GM13977 (cell line): ENCODE results near the gene INPP5B.

Experiments
- DNase-seq: peaks from one replicate; pipeline ENCODE4 v3.0.0; 2012; ENCODE audit warnings: low spot score
- in situ Hi-C: fragments of 300-500 bp; cut with MboI; formaldehyde crosslinking; loops from one replicate; pipeline ENCODE4 v1.12.0; 2022; ENCODE audit warnings: low sequenced_read_pairs, low pct_unique_long_range_greater_than_20kb, mixed read lengths, inconsistent platforms; ENCODE audit not compliant: unreplicated experiment
- TF ChIP-seq, protein P1 (sequence below): IDR thresholded peaks from 2 replicates; pipeline ENCODE4 v1.5.1; 2012; ENCODE audit warnings: mild to moderate bottlenecking, control low read depth; ENCODE audit not compliant: insufficient read depth; ENCODE audit errors: extremely low read depth, missing control alignments

INPP5B gene

DNA sequence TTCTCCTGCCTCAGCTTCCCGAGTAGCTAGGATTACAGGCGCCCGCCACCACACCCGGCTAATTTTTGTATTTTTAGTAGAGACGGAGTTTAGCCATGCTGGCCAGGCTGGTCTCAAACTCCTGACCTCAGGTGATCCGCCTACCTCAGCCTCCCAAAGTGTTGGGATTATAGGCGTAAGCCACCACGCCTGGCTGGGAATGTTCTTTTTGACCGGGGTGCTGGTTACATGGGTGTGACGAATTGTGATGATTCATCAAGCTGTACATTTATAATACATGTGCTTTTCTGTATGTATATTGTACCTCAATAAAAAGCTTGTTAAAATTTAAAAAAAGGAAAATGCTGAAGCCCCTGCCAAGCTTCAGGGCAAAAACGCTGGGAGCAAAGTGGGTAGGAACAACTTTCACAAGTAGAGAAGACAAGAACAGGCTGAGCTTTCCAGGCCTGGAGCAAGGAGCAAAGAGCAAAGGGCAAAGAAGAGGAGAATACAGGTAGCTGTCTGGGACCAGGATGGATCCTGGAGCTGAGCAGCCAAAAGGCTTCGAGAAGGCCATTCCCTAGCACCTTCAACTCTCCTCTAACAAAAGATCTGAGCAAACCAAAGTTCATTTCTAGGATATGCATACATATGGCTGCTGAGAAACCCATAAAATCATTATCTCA is 118.3 kb downstream of the INPP5B start:
- TF ChIP-seq, protein P1, sequence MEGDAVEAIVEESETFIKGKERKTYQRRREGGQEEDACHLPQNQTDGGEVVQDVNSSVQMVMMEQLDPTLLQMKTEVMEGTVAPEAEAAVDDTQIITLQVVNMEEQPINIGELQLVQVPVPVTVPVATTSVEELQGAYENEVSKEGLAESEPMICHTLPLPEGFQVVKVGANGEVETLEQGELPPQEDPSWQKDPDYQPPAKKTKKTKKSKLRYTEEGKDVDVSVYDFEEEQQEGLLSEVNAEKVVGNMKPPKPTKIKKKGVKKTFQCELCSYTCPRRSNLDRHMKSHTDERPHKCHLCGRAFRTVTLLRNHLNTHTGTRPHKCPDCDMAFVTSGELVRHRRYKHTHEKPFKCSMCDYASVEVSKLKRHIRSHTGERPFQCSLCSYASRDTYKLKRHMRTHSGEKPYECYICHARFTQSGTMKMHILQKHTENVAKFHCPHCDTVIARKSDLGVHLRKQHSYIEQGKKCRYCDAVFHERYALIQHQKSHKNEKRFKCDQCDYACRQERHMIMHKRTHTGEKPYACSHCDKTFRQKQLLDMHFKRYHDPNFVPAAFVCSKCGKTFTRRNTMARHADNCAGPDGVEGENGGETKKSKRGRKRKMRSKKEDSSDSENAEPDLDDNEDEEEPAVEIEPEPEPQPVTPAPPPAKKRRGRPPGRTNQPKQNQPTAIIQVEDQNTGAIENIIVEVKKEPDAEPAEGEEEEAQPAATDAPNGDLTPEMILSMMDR = no peak
- in situ Hi-C loops = no loop called here
- DNase-seq = no peak

DNA sequence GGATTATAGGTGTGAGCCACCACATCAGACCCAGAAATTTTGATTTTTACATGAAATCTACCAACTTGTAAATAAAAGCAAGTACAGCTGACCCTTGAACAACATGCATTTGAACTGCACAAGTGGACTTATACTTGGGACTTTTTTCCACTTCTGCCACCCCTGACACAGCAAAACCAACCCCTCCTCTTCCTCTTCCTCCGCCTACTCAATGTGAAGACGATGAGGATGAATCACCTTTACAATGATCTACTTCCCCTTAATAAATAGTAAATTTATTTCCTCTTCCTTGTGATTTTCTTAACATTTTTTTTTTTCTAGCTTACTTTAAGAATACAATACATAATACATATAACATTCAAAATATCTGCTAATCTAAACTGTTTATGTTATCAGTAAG is 121.3 kb downstream of the INPP5B start:
- in situ Hi-C loops = no loop called here
- no peak for DNase-seq
- TF ChIP-seq, protein P1 = no peak

DNA sequence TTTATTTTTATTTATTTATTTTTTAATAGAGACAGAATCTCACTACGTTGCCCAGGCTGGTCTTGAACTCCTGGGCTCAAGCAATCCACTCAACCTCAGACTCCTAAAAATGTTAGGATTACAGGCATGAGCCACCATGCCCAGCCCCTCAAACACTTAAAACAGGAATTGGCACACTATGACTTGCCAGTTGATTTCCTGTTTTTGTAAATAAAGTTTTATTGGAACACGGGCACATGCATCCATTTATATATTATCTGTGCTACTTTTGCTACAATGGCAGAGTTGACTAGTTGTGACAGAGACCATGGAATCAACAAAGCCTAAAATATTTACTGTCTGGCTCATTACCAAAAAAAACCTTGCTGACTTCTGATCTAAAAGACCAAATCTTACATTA is 122.9 kb downstream of the INPP5B start:
- no peak for DNase-seq
- in situ Hi-C loops = no loop called here
- TF ChIP-seq, protein P1 = no peak

DNA sequence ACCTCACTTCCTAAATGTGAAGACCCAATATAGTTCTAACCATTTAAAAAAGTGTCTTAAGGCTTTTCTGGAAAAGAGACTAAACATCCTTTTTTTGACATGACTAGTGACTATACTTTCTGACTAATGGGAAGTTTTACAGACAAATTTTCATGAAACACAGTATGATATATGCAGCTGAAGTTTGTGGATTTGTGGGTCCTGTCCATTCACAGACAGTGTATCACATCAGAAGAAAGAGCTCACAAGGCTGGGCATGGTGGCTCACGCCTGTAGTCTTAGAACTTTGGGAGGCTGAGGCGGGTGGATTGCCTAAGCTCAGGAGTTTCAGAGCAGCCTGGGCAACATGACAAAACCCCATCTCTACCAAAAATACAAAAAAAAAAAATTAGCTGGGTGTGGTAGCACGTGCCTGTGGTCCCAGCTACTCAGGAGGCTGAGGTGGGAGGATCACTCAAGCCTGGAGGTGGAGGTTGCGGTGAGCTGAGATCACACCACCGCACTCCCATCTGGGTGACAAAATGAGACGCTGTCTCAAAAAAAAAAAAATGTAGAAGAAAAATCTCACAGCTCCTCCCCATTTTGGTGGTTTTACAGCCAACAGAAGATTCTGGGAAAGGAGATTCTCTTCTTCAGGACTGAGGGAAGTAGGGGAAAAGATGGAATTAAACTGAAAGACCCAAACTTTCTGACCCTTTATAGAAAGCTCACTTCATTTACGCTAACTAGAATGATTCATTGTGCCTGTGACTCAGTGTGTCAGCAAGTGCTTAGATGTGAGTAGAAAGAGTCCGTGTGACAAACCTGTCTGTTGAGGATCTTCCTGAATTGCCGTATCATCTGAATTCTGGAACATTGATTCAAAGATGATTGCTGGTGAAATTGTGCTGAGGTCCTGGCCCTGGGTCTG is 123.7 kb downstream of the INPP5B start:
- TF ChIP-seq, protein P1 = no peak
- in situ Hi-C loops = no loop called here
- DNase-seq = no peak

DNA sequence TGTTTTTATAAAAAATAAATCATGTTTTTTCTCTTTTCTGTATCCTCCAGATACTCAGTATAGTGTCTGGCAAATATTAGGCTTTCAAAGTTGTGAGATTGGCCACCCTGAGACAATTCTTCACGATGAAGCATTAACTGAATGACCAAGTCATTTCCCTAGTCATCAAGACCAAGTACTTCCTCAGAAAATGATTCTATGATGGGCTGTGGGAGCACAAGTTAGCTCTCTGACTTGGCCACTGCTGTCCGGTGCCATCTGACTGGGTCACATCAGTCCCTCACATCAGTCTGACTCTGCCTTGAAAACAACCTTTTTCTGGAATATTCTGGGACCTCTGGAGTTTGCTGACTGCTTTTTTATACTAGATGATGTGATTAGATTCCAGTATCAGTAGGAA is 125.4 kb downstream of the INPP5B start:
- in situ Hi-C loops = no loop called here
- no peak for DNase-seq
- TF ChIP-seq, protein P1 = no peak

DNA sequence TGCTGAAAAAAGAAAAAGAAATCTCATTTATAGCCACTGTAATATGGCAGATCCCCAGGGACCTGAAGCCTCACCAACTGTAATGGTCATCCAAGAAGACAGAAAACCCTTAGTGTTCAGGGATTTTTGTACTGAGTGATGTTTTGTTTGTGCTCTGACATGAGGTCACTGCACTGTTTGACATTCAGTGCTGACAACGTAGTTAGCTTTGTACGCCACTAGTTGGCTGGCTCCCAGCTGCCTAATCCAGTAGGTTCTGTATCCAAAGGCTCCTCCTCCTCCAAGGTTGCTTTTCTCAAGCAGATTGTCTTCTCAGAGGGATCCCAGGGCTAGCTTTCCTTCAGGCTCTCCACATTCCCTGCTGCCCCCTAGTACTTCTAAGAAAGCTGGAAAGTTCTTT is 129.4 kb downstream of the INPP5B start:
- in situ Hi-C loops = no loop called here
- TF ChIP-seq, protein P1 = no peak
- DNase-seq = no peak
